ENCODE results near the gene ABLIM2.

- TF ChIP-seq EZH2 (IDR thresholded peaks at IDR 0.05; ENCODE audit: borderline replicate concordance, insufficient read depth, low read length, poor library complexity, severe bottlenecking) (no peak), TAF1 (IDR thresholded peaks at IDR 0.05; ENCODE audit: low read depth) (no peak), CTCF (IDR thresholded peaks at IDR 0.05; ENCODE audit: poor library complexity, severe bottlenecking) (no peak), MXI1 (conservative IDR thresholded peaks at IDR 0.05; ENCODE audit: poor library complexity, severe bottlenecking) (no peak), RAD21 (conservative IDR thresholded peaks at IDR 0.05) (no peak)
Observed at GRCh38 chr4:8126523-8126922, 32.1 kb downstream of the ABLIM2 start.

Data from neural cell (in vitro differentiated cells).